MCF 10A (cell line): ENCODE data around the gene GRAMD1B. TPM values are rescaled to one million over a fixed set of nuclear protein-coding genes. Genes with fewer than 3 reads are reported as not detected.

ENCODE experiments used
- BruUV-seq: library from RNA; stranded (reverse); fragments of 400-500 nt; replicated peaks from 2 replicates; lab custom pipeline; 2021; lab: Mats Ljungman, UMichigan
- CTCF ChIA-PET: fragments of 300-600 bp; sonication (Branson Sonifier 250); formaldehyde crosslinking; extraction: SDS; loops from one replicate; lab custom pipeline; 2021; ENCODE audit warnings: antibody characterized with exemption, inconsistent platforms; lab: Yijun Ruan, JAX
- POLR2A ChIA-PET: fragments of 300-600, 350-650 bp; sonication (Branson Sonifier 250); formaldehyde crosslinking; extraction: SDS; loops from one replicate; lab custom pipeline; 2020; ENCODE audit warnings: antibody characterized with exemption, inconsistent platforms; lab: Yijun Ruan, JAX
- DNase-seq: peaks from one replicate; pipeline ENCODE4 v3.0.0-alpha.2; 2018; ENCODE audit not compliant: unreplicated experiment
- H3K27ac Mint-ChIP-seq: one replicate; pipeline ENCODE4 v1.8.0; 2022; ENCODE audit warnings: mild to moderate bottlenecking, low read depth, mixed read lengths; ENCODE audit not compliant: unreplicated experiment
- H3K27me3 Mint-ChIP-seq: one replicate; pipeline ENCODE4 v1.8.0; 2022; ENCODE audit warnings: mixed read lengths; ENCODE audit not compliant: insufficient read depth, unreplicated experiment
- H3K36me3 Mint-ChIP-seq: one replicate; pipeline ENCODE4 v1.8.0; 2022; ENCODE audit warnings: mild to moderate bottlenecking, moderate library complexity, mixed read lengths; ENCODE audit not compliant: insufficient read depth, unreplicated experiment
- H3K4me1 Mint-ChIP-seq: one replicate; pipeline ENCODE4 v1.8.0; 2022; ENCODE audit warnings: mixed read lengths; ENCODE audit not compliant: insufficient read depth, unreplicated experiment
- H3K4me3 Mint-ChIP-seq: one replicate; pipeline ENCODE4 v1.8.0; 2022; ENCODE audit warnings: mild to moderate bottlenecking, moderate library complexity, mixed read lengths; ENCODE audit not compliant: unreplicated experiment
- H3K9me3 Mint-ChIP-seq: one replicate; pipeline ENCODE4 v1.8.0; 2022; ENCODE audit warnings: mixed read lengths; ENCODE audit not compliant: unreplicated experiment
- CTCF ChIP-seq: fragments of 200-600 bp; IDR thresholded peaks from one replicate; pipeline ENCODE4 v1.8.0; 2022; ENCODE audit warnings: antibody characterized with exemption, mild to moderate bottlenecking; ENCODE audit not compliant: unreplicated experiment
- intact Hi-C: fragments of 100-400 bp; cut with micrococcal nuclease; formaldehyde crosslinking; loops from 2 replicates; pipeline ENCODE4 v1.14.1; 2022
- total RNA-seq: library from RNA; stranded (reverse); gene quantifications from 2 replicates; pipeline ENCODE4 v1.2.3, GENCODE V29; 2022

GRAMD1B gene
- total RNA-seq, 1 experiment from 2014 or later, result 0.26 TPM

DNA sequence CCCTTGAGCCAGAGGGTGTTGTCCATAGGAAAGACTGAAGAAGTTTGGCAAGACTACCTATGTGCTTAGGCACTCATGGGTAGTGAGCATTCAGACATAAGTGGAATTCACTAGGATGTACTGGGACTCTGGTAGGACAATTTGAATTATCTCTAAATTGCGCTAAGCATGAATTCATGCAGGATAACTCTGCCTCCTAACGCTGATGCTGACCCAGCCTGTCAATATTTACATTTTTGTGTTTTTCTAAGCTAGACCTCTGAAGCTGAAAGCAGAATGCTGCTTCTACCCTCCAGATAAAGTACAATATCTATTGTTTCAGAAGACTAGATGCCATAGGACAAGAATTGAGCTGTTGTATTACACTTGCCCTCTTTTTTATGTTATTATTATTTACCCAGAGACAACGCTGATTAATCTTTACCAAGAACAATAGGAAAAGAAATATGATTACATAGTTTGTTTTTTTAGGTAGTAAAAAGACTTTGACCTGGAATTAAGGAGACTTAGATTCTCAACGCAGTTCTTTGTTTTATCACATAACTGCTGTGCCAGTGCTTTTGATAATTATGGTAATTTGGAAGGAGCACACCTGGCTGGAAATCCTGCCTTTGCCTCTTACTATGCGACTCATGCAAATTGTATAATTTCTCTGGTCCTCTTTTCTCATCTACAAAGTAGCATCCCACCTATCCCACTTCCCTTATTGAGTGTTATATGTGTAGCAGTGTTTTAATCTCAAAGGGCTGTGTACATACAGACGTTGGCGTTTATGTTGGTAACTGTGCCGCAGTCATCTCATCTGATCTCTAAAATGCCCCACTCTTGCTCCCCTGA is 21.2 kb upstream of the GRAMD1B start:
- Mint-ChIP-seq H3K27me3 (peaks cover 46% of the 10 kb centered on the region), H3K4me1 (no peaks in the 10 kb centered on the region), H3K36me3 (no peaks in the 10 kb centered on the region), H3K4me3 (no peak overlapping the region), H3K9me3 (no peaks in the 10 kb centered on the region), H3K27ac (no peak overlapping the region)
- no peak for DNase-seq
- no TSS peak for BruUV-seq
- ChIA-PET POLR2A (interaction anchor here (0.7 to 1.9 kb wide), 3 partner anchors 13 to 317 kb away, joined by 3 to 10 read pairs (median 4); no protein-coding TSS in a partner anchor), CTCF (interaction anchor here (0.5 to 7.9 kb wide), 28 partner anchors 9 to 944 kb away, joined by 3 to 376 read pairs (median 6); no protein-coding TSS in a partner anchor)
- no peak for TF ChIP-seq CTCF
- intact Hi-C loops, result no loop called here

DNA sequence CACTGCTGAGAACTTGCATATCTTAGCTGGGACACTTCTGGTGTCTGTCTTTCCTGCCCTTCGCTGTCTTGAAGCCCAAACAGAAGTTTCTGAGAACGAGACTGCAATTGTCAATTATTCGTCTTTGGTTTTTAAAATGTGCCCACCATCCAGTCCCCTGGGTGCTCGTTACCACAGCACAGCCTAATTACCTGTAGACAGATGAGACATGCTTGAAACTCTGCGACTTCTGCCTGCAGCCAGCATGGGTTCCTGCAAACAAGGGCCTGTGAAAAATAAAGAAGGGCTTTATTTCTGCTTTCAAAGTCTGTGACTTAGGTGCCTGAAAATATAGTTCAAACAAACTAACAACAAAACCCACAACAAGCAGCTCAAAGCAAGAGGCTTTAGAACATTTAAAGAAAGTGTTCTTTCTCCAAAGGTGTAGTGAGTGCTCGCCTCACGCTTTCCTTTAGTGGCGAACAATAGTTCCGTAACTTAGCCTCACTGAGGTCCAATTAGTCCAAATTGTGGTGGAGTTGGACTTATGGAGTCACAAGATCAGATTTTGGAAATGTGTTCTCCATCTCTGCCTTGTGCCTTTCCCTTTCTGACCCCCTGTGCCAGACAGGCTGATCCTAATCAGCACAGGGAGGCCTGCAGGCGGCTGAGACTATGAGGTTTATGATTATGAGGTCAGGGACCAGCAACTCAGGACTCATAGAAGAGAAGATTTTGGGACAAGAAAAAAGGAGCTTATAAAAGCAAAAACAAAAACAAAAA is 20.4 kb upstream of the GRAMD1B start:
- POLR2A ChIA-PET, result interaction anchor here (1.0 to 1.2 kb wide), 2 partner anchors 9 to 51 kb away, joined by 3 read pairs; no protein-coding TSS in a partner anchor
- Mint-ChIP-seq H3K36me3 (no peaks in the 10 kb centered on the region), H3K4me3 (no peak overlapping the region), H3K27ac (no peak overlapping the region), H3K27me3 (peaks cover 45% of the 10 kb centered on the region), H3K4me1 (no peaks in the 10 kb centered on the region), H3K9me3 (no peaks in the 10 kb centered on the region)
- no TSS peak for BruUV-seq
- no peak for TF ChIP-seq CTCF
- DNase-seq, result no peak
- intact Hi-C loops, result no loop called here
- CTCF ChIA-PET, result interaction anchor here (0.6 to 7.9 kb wide), 7 partner anchors 8 to 106 kb away, joined by 3 to 376 read pairs (median 25); no protein-coding TSS in a partner anchor

- POLR2A ChIA-PET, result interaction anchor here (1.0 to 1.2 kb wide), 2 partner anchors 9 to 50 kb away, joined by 3 read pairs; no protein-coding TSS in a partner anchor
- peaks cover 43% of the 10 kb centered on the region for H3K27me3 Mint-ChIP-seq
- no TSS peak for BruUV-seq
These were observed 19.9 kb upstream of the GRAMD1B start for GRCh38 chr11:123410218-123410549.

More at GRCh38 chr11:123410218-123410549, 19.9 kb upstream of the GRAMD1B start:
- no peaks in the 10 kb centered on the region for H3K36me3 Mint-ChIP-seq
- H3K9me3 Mint-ChIP-seq, result no peaks in the 10 kb centered on the region
- no peaks in the 10 kb centered on the region for H3K4me1 Mint-ChIP-seq
- H3K27ac Mint-ChIP-seq, result no peak overlapping the region
- DNase-seq, result no peak
- H3K4me3 Mint-ChIP-seq, result no peak overlapping the region
- CTCF ChIA-PET, result interaction anchor here (0.6 to 7.9 kb wide), 4 partner anchors 7 to 66 kb away, joined by 3 to 376 read pairs (median 28); no protein-coding TSS in a partner anchor
- intact Hi-C loops, result no loop called here
- TF ChIP-seq CTCF, result no peak
